Duodenal mucosa (tissue), 2 donors: ENCODE results near the gene IL10.
"Not testable (repeated sequence)": the region's sequence is repeated elsewhere in the genome, so short reads cannot be mapped to it uniquely, and the experiment has no call there.

ENCODE experiments used
- H3K27ac ChIP-seq: one replicate; pipeline ENCODE4 v1.7.0; 2013; ENCODE audit warnings: low read depth, low read length
- H3K27me3 ChIP-seq, 2 donors: one replicate each; pipeline ENCODE4 v1.7.0; 2013; ENCODE audit warnings: low read length in 2 of 2, control low read depth in 1 of 2; ENCODE audit not compliant: insufficient read depth in 2 of 2, control insufficient read depth in 1 of 2
- H3K36me3 ChIP-seq, 2 donors: one replicate each; pipeline ENCODE4 v1.7.0; 2013; ENCODE audit warnings: low read length in 2 of 2, control low read depth in 1 of 2; ENCODE audit not compliant: insufficient read depth in 2 of 2, control insufficient read depth in 1 of 2
- H3K4me1 ChIP-seq, 2 donors: one replicate each; pipeline ENCODE4 v1.7.0; 2013; ENCODE audit warnings: low read length in 2 of 2, control low read depth in 1 of 2; ENCODE audit not compliant: insufficient read depth in 2 of 2, control insufficient read depth in 1 of 2
- H3K4me3 ChIP-seq, 2 donors: one replicate each; pipeline ENCODE4 v1.7.0; 2013; ENCODE audit warnings: low read length in 2 of 2, low read depth in 1 of 2
- H3K9ac ChIP-seq, 2 donors: one replicate each; pipeline ENCODE4 v1.7.0; 2013; ENCODE audit warnings: low read length in 2 of 2, low read depth in 1 of 2
- H3K9me3 ChIP-seq, 2 donors: one replicate each; pipeline ENCODE4 v1.7.0; 2013; ENCODE audit warnings: low read length in 2 of 2, control low read depth in 1 of 2; ENCODE audit not compliant: control insufficient read depth in 1 of 2

The IL10 gene

GRCh38 chr1:206768472-206769303 lies 3.6 kb downstream of the IL10 start:
- Histone ChIP-seq H3K9ac (no peak overlapping the region), H3K27ac (no peak overlapping the region), H3K27me3 (peaks cover 3 to 4% of the 10 kb centered on the region in 2 donors), H3K4me1 (peaks cover 0 to 19% of the 10 kb centered on the region in 2 donors), H3K9me3 (no peaks in the 10 kb centered on the region), H3K4me3 (peak overlapping the region in 1 of 2 donors; percentile 18), H3K36me3 (no peaks in the 10 kb centered on the region)

- peaks cover 0 to 3% of the 10 kb centered on the region in 2 donors for H3K27me3 ChIP-seq
- no peak overlapping the region for H3K27ac ChIP-seq
- no peaks in the 10 kb centered on the region for H3K36me3 ChIP-seq
- peaks cover 0 to 19% of the 10 kb centered on the region in 2 donors for H3K4me1 ChIP-seq
- H3K9ac ChIP-seq: no peak overlapping the region
- no peaks in the 10 kb centered on the region for H3K9me3 ChIP-seq
- H3K4me3 ChIP-seq: no peak overlapping the region
These were observed 5.9 kb downstream of the IL10 start for GRCh38 chr1:206766251-206766856.

GRCh38 chr1:206765771-206766170 lies 6.5 kb downstream of the IL10 start:
- not testable (repeated sequence) for H3K9me3 ChIP-seq, H3K27ac ChIP-seq
- H3K4me1 ChIP-seq: peaks cover 0 to 17% of the 10 kb centered on the region in 2 donors

GRCh38 chr1:206762741-206763364 lies 9.4 kb downstream of the IL10 start:
- not testable (repeated sequence) for H3K4me1 ChIP-seq, H3K9ac ChIP-seq, H3K27me3 ChIP-seq, H3K36me3 ChIP-seq, H3K9me3 ChIP-seq, H3K4me3 ChIP-seq, H3K27ac ChIP-seq

More at GRCh38 chr1:206765771-206766170, 6.5 kb downstream of the IL10 start:
- not testable (repeated sequence) for H3K4me3 ChIP-seq, H3K36me3 ChIP-seq, H3K9ac ChIP-seq, H3K27me3 ChIP-seq

GRCh38 chr1:206761159-206761768 lies 11.0 kb downstream of the IL10 start:
- no peaks in the 10 kb centered on the region for H3K36me3 ChIP-seq
- no peaks in the 10 kb centered on the region for H3K4me1 ChIP-seq
- no peaks in the 10 kb centered on the region for H3K9me3 ChIP-seq
- H3K27ac ChIP-seq: no peak overlapping the region
- H3K9ac ChIP-seq: no peak overlapping the region
- peaks cover 0 to 3% of the 10 kb centered on the region in 2 donors for H3K27me3 ChIP-seq
- no peak overlapping the region for H3K4me3 ChIP-seq

GRCh38 chr1:206760590-206760989 lies 11.7 kb downstream of the IL10 start:
- Histone ChIP-seq H3K4me3 (no peak overlapping the region), H3K36me3 (no peaks in the 10 kb centered on the region), H3K27ac (no peak overlapping the region), H3K27me3 (peaks cover 0 to 3% of the 10 kb centered on the region in 2 donors), H3K9ac (no peak overlapping the region), H3K9me3 (no peaks in the 10 kb centered on the region), H3K4me1 (no peaks in the 10 kb centered on the region)

GRCh38 chr1:206757524-206758266 lies 14.6 kb downstream of the IL10 start:
- Histone ChIP-seq H3K4me3 (no peak overlapping the region), H3K9ac (no peak overlapping the region), H3K9me3 (no peaks in the 10 kb centered on the region), H3K36me3 (no peaks in the 10 kb centered on the region), H3K27ac (no peak overlapping the region), H3K4me1 (no peaks in the 10 kb centered on the region), H3K27me3 (peaks cover 0 to 3% of the 10 kb centered on the region in 2 donors)

- H3K4me3 ChIP-seq: no peak overlapping the region
- H3K27me3 ChIP-seq: peaks cover 0 to 4% of the 10 kb centered on the region in 2 donors
- H3K36me3 ChIP-seq: no peaks in the 10 kb centered on the region
- no peaks in the 10 kb centered on the region for H3K4me1 ChIP-seq
- H3K9me3 ChIP-seq: no peaks in the 10 kb centered on the region
- H3K27ac ChIP-seq: no peak overlapping the region
- no peak overlapping the region for H3K9ac ChIP-seq
These were observed 18.3 kb downstream of the IL10 start for GRCh38 chr1:206754011-206754410.

GRCh38 chr1:206753141-206753540 lies 19.2 kb downstream of the IL10 start:
- Histone ChIP-seq H3K4me1 (no peaks in the 10 kb centered on the region), H3K27ac (no peak overlapping the region), H3K36me3 (no peaks in the 10 kb centered on the region), H3K4me3 (no peak overlapping the region), H3K27me3 (peaks cover 0 to 4% of the 10 kb centered on the region in 2 donors), H3K9me3 (no peaks in the 10 kb centered on the region), H3K9ac (no peak overlapping the region)
